Mesenchymal stem cell (in vitro differentiated cells and primary cell): ENCODE results near the gene PSTPIP2. TPM values are rescaled to one million over a fixed set of nuclear protein-coding genes. Genes with fewer than 3 reads are reported as not detected.

Source experiments
- DNase-seq: peaks from one replicate; pipeline ENCODE4 v3.0.0-alpha.2; 2013
- H2AFZ ChIP-seq: one replicate; pipeline ENCODE4 v1.6.1; 2013; ENCODE audit warnings: low read depth, mild to moderate bottlenecking, control low read depth, inconsistent platforms, low read length, moderate library complexity
- H2AK5ac ChIP-seq: 2 replicates; pipeline ENCODE4 v1.6.1; 2013; ENCODE audit warnings: low read length, moderate library complexity, mild to moderate bottlenecking, inconsistent platforms; ENCODE audit not compliant: severe bottlenecking
- H2BK120ac ChIP-seq: one replicate; pipeline ENCODE4 v1.6.1; 2013; ENCODE audit warnings: low read depth, mild to moderate bottlenecking, inconsistent platforms, low read length, moderate library complexity
- H2BK12ac ChIP-seq, 2 experiments: one replicate each; pipeline ENCODE4 v1.6.1; 2013; ENCODE audit warnings: inconsistent platforms in 2 of 2, low read length in 2 of 2, mild to moderate bottlenecking in 2 of 2, moderate library complexity in 2 of 2, control low read depth in 1 of 2
- H2BK15ac ChIP-seq: one replicate; pipeline ENCODE4 v1.6.1; 2013; ENCODE audit warnings: mild to moderate bottlenecking, low read depth, inconsistent platforms; ENCODE audit not compliant: poor library complexity, severe bottlenecking
- H2BK5ac ChIP-seq: 2 replicates; pipeline ENCODE4 v1.6.1; 2013; ENCODE audit warnings: low read depth, mild to moderate bottlenecking, low read length, control low read depth, inconsistent platforms; ENCODE audit not compliant: poor library complexity, severe bottlenecking
- H3K14ac ChIP-seq, 2 experiments: one replicate each; pipeline ENCODE4 v1.6.1; 2013; ENCODE audit warnings: inconsistent platforms in 2 of 2, low read length in 2 of 2, control low read depth in 1 of 2, mild to moderate bottlenecking in 1 of 2, moderate library complexity in 1 of 2
- H3K18ac ChIP-seq, 2 experiments: one replicate each; pipeline ENCODE4 v1.6.1; 2013; ENCODE audit warnings: inconsistent platforms in 2 of 2, low read length in 2 of 2, control low read depth in 1 of 2, low read depth in 1 of 2, mild to moderate bottlenecking in 1 of 2
- H3K23ac ChIP-seq, 2 experiments: one replicate each; pipeline ENCODE4 v1.6.1; 2013; ENCODE audit warnings: inconsistent platforms in 2 of 2, low read length in 2 of 2, mild to moderate bottlenecking in 2 of 2, moderate library complexity in 2 of 2, control low read depth in 1 of 2
- H3K27ac ChIP-seq: 2 replicates; pipeline ENCODE4 v1.5.1; 2013; ENCODE audit warnings: mild to moderate bottlenecking, moderate library complexity, low read length, control low read depth, inconsistent platforms; ENCODE audit not compliant: poor library complexity, severe bottlenecking
- H3K27me3 ChIP-seq, 2 experiments: 2 replicates each; pipeline versions ENCODE4 v1.6.1 to v1.7.0; 2013; ENCODE audit warnings: low read length in 2 of 2, mild to moderate bottlenecking in 2 of 2, moderate library complexity in 2 of 2, control low read depth in 1 of 2, inconsistent platforms in 1 of 2; ENCODE audit not compliant: control insufficient read depth in 1 of 2, insufficient read depth in 1 of 2
- H3K36me3 ChIP-seq, 2 experiments: 2 replicates each; pipeline versions ENCODE4 v1.6.1 to v1.7.0; 2013; ENCODE audit warnings: low read length in 2 of 2, control low read depth in 1 of 2, inconsistent platforms in 1 of 2, low read depth in 1 of 2, mild to moderate bottlenecking in 1 of 2; ENCODE audit not compliant: insufficient read depth in 2 of 2, control insufficient read depth in 1 of 2
- H3K4ac ChIP-seq, 2 experiments: one replicate each; pipeline ENCODE4 v1.6.1; 2013; ENCODE audit warnings: inconsistent platforms in 2 of 2, low read length in 2 of 2, mild to moderate bottlenecking in 2 of 2, moderate library complexity in 2 of 2, control low read depth in 1 of 2, low read depth in 1 of 2
- H3K4me1 ChIP-seq: 2 replicates; pipeline ENCODE4 v1.6.1; 2013; ENCODE audit warnings: low read depth, low read length, control low read depth; ENCODE audit not compliant: control insufficient read depth, insufficient read depth
- H3K4me2 ChIP-seq: 2 replicates; pipeline ENCODE4 v1.6.1; 2013; ENCODE audit warnings: low read length, mild to moderate bottlenecking, inconsistent platforms; ENCODE audit not compliant: poor library complexity, severe bottlenecking
- H3K4me3 ChIP-seq, 2 experiments: 2 replicates each; pipeline versions ENCODE4 v1.5.1 to v1.7.0; 2013; ENCODE audit warnings: low read length in 2 of 2, mild to moderate bottlenecking in 2 of 2, control low read depth in 1 of 2, low read depth in 1 of 2; ENCODE audit not compliant: insufficient read depth in 1 of 2
- H3K79me1 ChIP-seq: replicated peaks from 2 replicates; pipeline ENCODE4 v1.6.1; 2013; ENCODE audit warnings: mild to moderate bottlenecking, control low read depth, low read length, inconsistent platforms; ENCODE audit not compliant: poor library complexity, severe bottlenecking
- H3K9ac ChIP-seq: 2 replicates; pipeline ENCODE4 v1.7.0; 2013; ENCODE audit warnings: mild to moderate bottlenecking, low read length, moderate library complexity
- H3K9me3 ChIP-seq: 2 replicates; pipeline ENCODE4 v1.7.0; 2013; ENCODE audit warnings: mild to moderate bottlenecking, low read length; ENCODE audit not compliant: control insufficient read depth
- H4K8ac ChIP-seq: one replicate; pipeline ENCODE4 v1.6.1; 2013; ENCODE audit warnings: inconsistent platforms, mild to moderate bottlenecking, low read length, moderate library complexity
- H4K91ac ChIP-seq: one replicate; pipeline ENCODE4 v1.6.1; 2013; ENCODE audit warnings: mild to moderate bottlenecking, low read length, inconsistent platforms
- WGBS: methylation state at CpG from one replicate; pipeline ENCODE4 v1.1.7; 2013; ENCODE audit warnings: mixed read lengths; 5-methylcytosine and 5-hydroxymethylcytosine counted together
- polyA plus RNA-seq, 2 experiments: library from polyadenylated mRNA; stranded (reverse); fragments of 200-250 nt; gene quantifications; one replicate each; pipeline ENCODE4 v1.2.3, GENCODE V29; 2013

PSTPIP2 gene
- 4.3 TPM for polyA plus RNA-seq (2013, experiment 1 of 2)
- polyA plus RNA-seq (2013, experiment 2 of 2): 4.5 TPM

GRCh38 chr18:46071653-46072375 lies at the start of gene PSTPIP2:
TSS of gene PSTPIP2 (minus strand) at chr18:46072260. CDS start at chr18:46072188, 72 bp downstream.
- Histone ChIP-seq H3K4me2 (peak within 1 kb of the TSS; percentile 95), H3K9me3 (no peaks in the 10 kb centered on the region), H3K4me3 (peak within 1 kb of the TSS; percentile 79 to 91), H2BK15ac (peak within 1 kb of the TSS; percentile 76), H3K79me1 (peaks cover 22% of the 10 kb centered on the region), H2AK5ac (peak within 1 kb of the TSS; percentile 59), H3K36me3 (no peaks in the 10 kb centered on the region), H2BK12ac (peak within 1 kb of the TSS in 1 of 2 experiments; percentile 47), H3K18ac (peak within 1 kb of the TSS; percentile 40 to 80), H4K91ac (peak within 1 kb of the TSS; percentile 92), H2AFZ (peak within 1 kb of the TSS; percentile 87), H3K4me1 (peaks cover 22% of the 10 kb centered on the region), H3K27me3 (no peaks in the 10 kb centered on the region), H3K14ac (peak within 1 kb of the TSS; percentile 80 to 95), H3K4ac (peak within 1 kb of the TSS; percentile 9 to 25), H3K27ac (no peak within 1 kb of the TSS), H3K23ac (peak within 1 kb of the TSS in 1 of 2 experiments; percentile 57), H4K8ac (peak within 1 kb of the TSS; percentile 84), H2BK120ac (no peak within 1 kb of the TSS), H3K9ac (peak within 1 kb of the TSS; percentile 89), H2BK5ac (no peak within 1 kb of the TSS)
- DNase-seq: peak; percentile 66
- under 1% methylated on average over 68 of the region's 75 CpGs for WGBS

GRCh38 chr18:46113751-46114150 lies 41.7 kb upstream of the PSTPIP2 start:
- DNase-seq: no peak
- no peak overlapping the region for H2AK5ac ChIP-seq
- peaks cover 19% of the 10 kb centered on the region for H3K79me1 ChIP-seq
- no peak overlapping the region for H4K8ac ChIP-seq
- H3K9me3 ChIP-seq: no peaks in the 10 kb centered on the region
- H3K4me2 ChIP-seq: no peak overlapping the region
- H3K4me3 ChIP-seq: no peak overlapping the region
- WGBS: no CpG with 5 or more reads among the region's 1 CpG
- H2BK12ac ChIP-seq: no peak overlapping the region
- H3K4me1 ChIP-seq: peaks cover 5% of the 10 kb centered on the region
- H2BK15ac ChIP-seq: no peak overlapping the region
- H3K27me3 ChIP-seq: no peaks in the 10 kb centered on the region
- H3K14ac ChIP-seq: no peak overlapping the region
- no peak overlapping the region for H2BK5ac ChIP-seq
- no peak overlapping the region for H3K4ac ChIP-seq
- H4K91ac ChIP-seq: no peak overlapping the region
- H3K18ac ChIP-seq: no peak overlapping the region
- peaks cover 10 to 44% of the 10 kb centered on the region in 2 experiments for H3K36me3 ChIP-seq
- no peak overlapping the region for H2BK120ac ChIP-seq
- H3K9ac ChIP-seq: no peak overlapping the region
- H3K23ac ChIP-seq: no peak overlapping the region
- no peak overlapping the region for H2AFZ ChIP-seq
- no peak overlapping the region for H3K27ac ChIP-seq

- Histone ChIP-seq H3K27me3 (no peaks in the 10 kb centered on the region), H3K4ac (no peak overlapping the region), H2AK5ac (no peak overlapping the region), H3K9ac (no peak overlapping the region), H4K91ac (no peak overlapping the region), H3K4me2 (no peak overlapping the region), H3K4me1 (peaks cover 6% of the 10 kb centered on the region), H2BK120ac (no peak overlapping the region), H2BK5ac (no peak overlapping the region), H3K79me1 (peaks cover 18% of the 10 kb centered on the region), H3K14ac (no peak overlapping the region), H3K36me3 (peaks cover 8 to 46% of the 10 kb centered on the region in 2 experiments), H4K8ac (no peak overlapping the region), H2BK15ac (no peak overlapping the region), H2BK12ac (no peak overlapping the region), H3K27ac (no peak overlapping the region), H3K9me3 (no peaks in the 10 kb centered on the region), H3K23ac (no peak overlapping the region), H3K4me3 (no peak overlapping the region), H3K18ac (no peak overlapping the region), H2AFZ (no peak overlapping the region)
- no peak for DNase-seq
- 95% methylated on average over 3 of the region's 3 CpGs for WGBS
Observed at GRCh38 chr18:46110406-46110805, 38.3 kb upstream of the PSTPIP2 start.

- WGBS: 90% methylated on average over 4 of the region's 5 CpGs
Observed at GRCh38 chr18:46109386-46109785, 37.3 kb upstream of the PSTPIP2 start.

More at GRCh38 chr18:46109386-46109785, 37.3 kb upstream of the PSTPIP2 start:
- no peak overlapping the region for H2AK5ac ChIP-seq
- no peak overlapping the region for H3K9ac ChIP-seq
- no peak overlapping the region for H3K18ac ChIP-seq
- no peak overlapping the region for H2BK12ac ChIP-seq
- no peak overlapping the region for H2BK15ac ChIP-seq
- H3K36me3 ChIP-seq: peaks cover 5 to 38% of the 10 kb centered on the region in 2 experiments
- H3K4me3 ChIP-seq: no peak overlapping the region
- no peak overlapping the region for H2BK120ac ChIP-seq
- no peak for DNase-seq
- H3K14ac ChIP-seq: no peak overlapping the region
- H3K4me1 ChIP-seq: peaks cover 4% of the 10 kb centered on the region
- H2AFZ ChIP-seq: no peak overlapping the region
- peaks cover 17% of the 10 kb centered on the region for H3K79me1 ChIP-seq
- H4K91ac ChIP-seq: no peak overlapping the region
- H2BK5ac ChIP-seq: no peak overlapping the region
- no peak overlapping the region for H3K4ac ChIP-seq
- no peaks in the 10 kb centered on the region for H3K27me3 ChIP-seq
- H4K8ac ChIP-seq: no peak overlapping the region
- no peak overlapping the region for H3K27ac ChIP-seq
- no peak overlapping the region for H3K23ac ChIP-seq
- H3K9me3 ChIP-seq: no peaks in the 10 kb centered on the region
- H3K4me2 ChIP-seq: no peak overlapping the region
